Stomach (tissue), 9 donors: ENCODE data around the gene ZBTB42. TPM values are rescaled to one million over a fixed set of nuclear protein-coding genes. Genes with fewer than 3 reads are reported as not detected.
A peak's percentile ranks its signal among the peaks of the same experiment; 100 is the strongest.
"Not testable (repeated sequence)": the region's sequence is repeated elsewhere in the genome, so short reads cannot be mapped to it uniquely, and the experiment has no call there.

Experiments
- DNase-seq, 2 donors: peaks; one replicate each; pipeline versions ENCODE4 v3.0.0 to v3.0.0-alpha.2; 2013 to 2019
- H3K27ac ChIP-seq, 5 donors: fragments of 200-600 bp in 4 of 5; sonication (generic) in 4 of 5; one replicate each; pipeline ENCODE4 v1.5.1; 2013 to 2019; ENCODE audit warnings: mild to moderate bottlenecking in 1 of 5, moderate library complexity in 1 of 5
- H3K27me3 ChIP-seq, 3 donors: fragments of 200-600 bp; sonication (generic); one replicate each; pipeline ENCODE4 v1.5.1; 2017 to 2019; ENCODE audit warnings: mixed run types in 1 of 3
- H3K36me3 ChIP-seq, 4 donors: fragments of 200-600 bp; sonication (generic); 1 replicate in 3 of 4; 2 replicates in 1 of 4; pipeline ENCODE4 v1.5.1; 2016 to 2019
- H3K4me1 ChIP-seq, 4 donors: fragments of 200-600 bp; sonication (generic); one replicate each; pipeline ENCODE4 v1.5.1; 2016 to 2019
- H3K4me3 ChIP-seq, 4 donors: fragments of 200-600 bp; sonication (generic) in 3 of 4; one replicate each; pipeline ENCODE4 v1.5.1; 2016 to 2019; ENCODE audit warnings: mild to moderate bottlenecking in 1 of 4
- H3K9me3 ChIP-seq, 4 donors: fragments of 200-600 bp; sonication (generic); one replicate each; pipeline ENCODE4 v1.5.1; 2016 to 2019
- EP300 ChIP-seq: sonication (generic); formaldehyde crosslinking; IDR thresholded peaks from one replicate; pipeline ENCODE4 v1.6.1; 2017; ENCODE audit warnings: antibody characterized with exemption
- POLR2A ChIP-seq, 4 donors: fragments of 450-650 bp; IDR thresholded peaks; one replicate each; pipeline ENCODE4 v1.6.1; 2016; ENCODE audit warnings: antibody characterized with exemption in 4 of 4, control low read depth in 2 of 4, mild to moderate bottlenecking in 1 of 4, moderate library complexity in 1 of 4
- POLR2AphosphoS5 ChIP-seq, 3 donors: sonication (generic); formaldehyde crosslinking; IDR thresholded peaks; one replicate each; pipeline ENCODE4 v1.6.1; 2016; ENCODE audit warnings: antibody characterized with exemption in 3 of 3
- WGBS, 5 donors: extraction: QIAGEN DNeasy Blood & Tissue Kit in 3 of 5; methylation state at CpG; one replicate each; pipeline versions ENCODE4 v1.1.5 to v1.1.7; 2013 to 2018; 5-methylcytosine and 5-hydroxymethylcytosine counted together
- intact Hi-C: fragments of 100-400 bp; cut with DNase I; formaldehyde crosslinking; loops from one replicate; pipeline ENCODE4 v1.15.1; 2023; ENCODE audit warnings: low total_unique reads
- polyA plus RNA-seq, 3 donors: library from polyadenylated mRNA; stranded (reverse); fragments of 200-250 nt; gene quantifications; one replicate each; pipeline ENCODE4 v1.2.3, GENCODE V29; 2013
- total RNA-seq, 5 donors: library from RNA; depleted of rRNA; stranded (reverse); fragments of >200 nt; gene quantifications; one replicate each; pipeline versions ENCODE4 v1.1.0 to v1.2.3, GENCODE V29; 2014 to 2016
- TF ChIP-seq, protein P1 (sequence below), 7 experiments: fragments of 450-650 bp in 4 of 7; fragments of 200-600 bp in 3 of 7; sonication (generic) in 3 of 7; IDR thresholded peaks; one replicate each; pipeline ENCODE4 v1.5.1; 2016 to 2019; ENCODE audit warnings: antibody characterized with exemption in 7 of 7, control low read depth in 2 of 7, mild to moderate bottlenecking in 1 of 7
- donor health status: healthy with polysubstance abuse.
- donor health status: Bipolar disorder and iron deficiency.
- donor health status: healthy.

The ZBTB42 gene
- total and polyA plus RNA-seq, 8 donors, result 4.6 to 59.7 (median 6.7) TPM

DNA sequence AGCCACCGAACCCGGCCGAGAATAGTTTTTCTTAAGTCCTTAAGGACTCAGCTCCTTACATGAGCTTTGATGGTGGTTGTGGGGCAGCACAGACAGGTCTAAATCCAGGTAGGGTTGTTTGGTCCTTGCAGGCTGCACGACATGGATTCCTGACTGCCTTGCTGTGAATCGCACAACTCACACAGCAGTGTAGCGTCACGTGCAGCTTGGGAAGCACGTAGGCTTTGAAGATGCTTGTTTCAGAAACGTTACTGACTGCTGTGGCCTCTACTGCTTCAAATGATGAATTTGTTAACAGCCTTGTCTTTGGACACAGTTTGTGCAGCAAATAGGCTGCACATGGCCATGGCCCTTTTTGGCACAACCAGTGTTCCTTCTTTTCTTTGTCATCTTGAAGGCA is 29.9 kb downstream of the ZBTB42 start:
- Histone ChIP-seq H3K27ac (no peak overlapping the region), H3K9me3 (no peaks in the 10 kb centered on the region), H3K4me3 (no peak overlapping the region), H3K4me1 (peaks cover 16 to 23% (median 19%) of the 10 kb centered on the region in 4 donors), H3K36me3 (no peaks in the 10 kb centered on the region), H3K27me3 (peaks cover 0 to 12% (median 0%) of the 10 kb centered on the region in 3 donors)
- intact Hi-C loops, result no loop called here
- no peak for DNase-seq
- TF ChIP-seq EP300 (no peak), POLR2AphosphoS5 (IDR thresholded peaks at IDR 0.05) (no peak), POLR2A (IDR thresholded peaks at IDR 0.05) (no peak)
- TF ChIP-seq, protein P1, sequence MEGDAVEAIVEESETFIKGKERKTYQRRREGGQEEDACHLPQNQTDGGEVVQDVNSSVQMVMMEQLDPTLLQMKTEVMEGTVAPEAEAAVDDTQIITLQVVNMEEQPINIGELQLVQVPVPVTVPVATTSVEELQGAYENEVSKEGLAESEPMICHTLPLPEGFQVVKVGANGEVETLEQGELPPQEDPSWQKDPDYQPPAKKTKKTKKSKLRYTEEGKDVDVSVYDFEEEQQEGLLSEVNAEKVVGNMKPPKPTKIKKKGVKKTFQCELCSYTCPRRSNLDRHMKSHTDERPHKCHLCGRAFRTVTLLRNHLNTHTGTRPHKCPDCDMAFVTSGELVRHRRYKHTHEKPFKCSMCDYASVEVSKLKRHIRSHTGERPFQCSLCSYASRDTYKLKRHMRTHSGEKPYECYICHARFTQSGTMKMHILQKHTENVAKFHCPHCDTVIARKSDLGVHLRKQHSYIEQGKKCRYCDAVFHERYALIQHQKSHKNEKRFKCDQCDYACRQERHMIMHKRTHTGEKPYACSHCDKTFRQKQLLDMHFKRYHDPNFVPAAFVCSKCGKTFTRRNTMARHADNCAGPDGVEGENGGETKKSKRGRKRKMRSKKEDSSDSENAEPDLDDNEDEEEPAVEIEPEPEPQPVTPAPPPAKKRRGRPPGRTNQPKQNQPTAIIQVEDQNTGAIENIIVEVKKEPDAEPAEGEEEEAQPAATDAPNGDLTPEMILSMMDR (IDR thresholded peaks at IDR 0.05), result no peak
- WGBS, 5 donors, result 65 to 77% (median 74%) methylated on average over 9 of the region's 9 CpGs

DNA sequence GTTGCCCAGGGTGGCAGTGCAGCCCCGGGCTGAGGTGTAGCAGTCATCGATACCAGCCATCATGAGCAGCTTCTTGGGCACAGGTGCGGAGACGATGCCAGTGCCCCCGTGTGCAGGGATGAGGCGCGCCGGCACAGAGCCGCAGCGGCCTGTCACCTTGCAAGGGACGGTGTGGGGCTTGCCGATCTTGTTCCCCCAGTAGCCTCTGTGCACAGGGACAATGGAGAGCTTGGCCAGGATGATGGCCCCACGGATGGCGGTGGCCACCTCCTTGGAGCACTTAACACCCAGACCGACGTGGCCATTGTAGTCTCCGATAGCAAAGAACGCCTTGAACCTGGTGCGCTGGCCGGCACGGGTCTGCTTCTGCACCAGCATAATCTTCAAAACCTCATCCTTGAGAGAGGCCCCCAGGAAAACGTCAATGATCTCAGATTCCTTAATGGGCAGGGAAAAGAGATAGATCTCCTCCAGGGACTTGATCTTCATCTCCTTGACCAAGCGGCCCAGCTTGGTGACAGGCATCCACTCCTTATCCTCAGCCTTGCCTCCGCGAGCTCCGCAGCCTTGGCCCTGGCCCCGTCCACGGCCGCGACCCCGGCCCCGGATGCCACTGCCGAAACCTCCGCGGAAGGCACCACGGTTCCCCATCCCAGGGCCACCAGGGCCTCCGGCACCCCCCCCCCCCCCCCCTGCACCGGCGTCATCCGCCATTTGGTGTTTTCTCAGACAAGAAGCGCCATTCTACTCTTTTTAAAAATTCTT is 35.5 kb downstream of the ZBTB42 start:
- DNase-seq, H3K4me3 ChIP-seq, H3K9me3 ChIP-seq, H3K27me3 ChIP-seq, H3K36me3 ChIP-seq, H3K27ac ChIP-seq, H3K4me1 ChIP-seq, intact Hi-C loops: not testable (repeated sequence)
- 90 to 95% (median 92%) methylated on average over 28 to 41 of the region's 41 CpGs for WGBS, 5 donors

DNA sequence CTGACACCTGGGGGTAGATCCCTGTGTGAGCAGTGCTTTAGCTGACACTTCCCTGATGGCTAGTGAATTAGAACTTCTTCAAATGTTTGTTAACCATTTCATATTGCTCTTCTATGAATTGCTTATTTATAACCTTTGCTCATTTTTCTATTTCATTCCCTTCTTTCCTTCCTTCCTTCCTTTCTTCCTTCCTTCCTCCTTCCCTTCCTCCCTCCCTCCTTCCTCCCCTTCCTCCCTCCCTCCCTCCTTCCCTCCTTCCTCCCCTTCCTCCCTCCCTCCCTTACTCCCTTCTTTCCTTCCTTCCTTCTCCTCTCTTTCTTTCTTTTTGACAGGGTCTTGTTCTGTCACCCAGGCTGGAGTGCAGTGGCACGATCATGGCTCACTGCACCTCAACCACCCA is 40.8 kb downstream of the ZBTB42 start:
- Histone ChIP-seq H3K9me3 (no peaks in the 10 kb centered on the region), H3K36me3 (no peaks in the 10 kb centered on the region), H3K4me1 (peaks cover 16 to 20% (median 19%) of the 10 kb centered on the region in 4 donors), H3K4me3 (no peak overlapping the region), H3K27ac (no peak overlapping the region), H3K27me3 (peaks cover 2 to 58% (median 44%) of the 10 kb centered on the region in 3 donors)
- TF ChIP-seq, protein P1 (IDR thresholded peaks at IDR 0.05), result no peak
- TF ChIP-seq POLR2A (IDR thresholded peaks at IDR 0.05) (no peak), EP300 (no peak), POLR2AphosphoS5 (IDR thresholded peaks at IDR 0.05) (no peak)
- intact Hi-C loops, result no loop called here
- WGBS, 5 donors, result 75 to 84% (median 76%) methylated on average over 1 of the region's 1 CpG
- DNase-seq, result no peak

DNA sequence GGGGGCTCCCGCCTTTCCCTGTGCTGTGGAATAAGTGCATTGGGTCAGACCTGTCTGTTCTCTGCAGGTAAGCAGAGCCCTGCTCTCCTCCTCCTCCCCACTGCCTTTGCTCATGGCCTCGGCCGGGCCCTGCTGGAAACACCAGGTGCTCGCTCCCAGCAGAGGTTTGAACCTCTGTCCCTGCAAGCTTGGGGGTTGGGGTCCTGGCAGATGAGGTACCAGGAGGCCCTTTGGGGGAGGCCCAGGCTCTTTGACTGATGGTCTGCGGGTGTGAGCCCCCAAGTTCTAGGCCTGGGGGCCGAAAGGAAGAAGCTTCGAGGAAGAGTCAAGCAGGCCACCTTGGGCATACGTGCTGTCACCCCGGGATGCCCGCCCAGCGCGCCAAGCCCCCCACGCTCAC is 42.1 kb downstream of the ZBTB42 start:
- H3K27ac ChIP-seq, result no peak overlapping the region
- intact Hi-C loops, result no loop called here
- H3K27me3 ChIP-seq, result peaks cover 2 to 69% (median 44%) of the 10 kb centered on the region in 3 donors
- no peak for DNase-seq
- WGBS, 5 donors, result 39 to 52% (median 41%) methylated on average over 13 of the region's 13 CpGs
- H3K9me3 ChIP-seq, result no peaks in the 10 kb centered on the region
- H3K4me1 ChIP-seq, result peaks cover 16 to 20% (median 19%) of the 10 kb centered on the region in 4 donors
- H3K36me3 ChIP-seq, result no peaks in the 10 kb centered on the region
- TF ChIP-seq POLR2AphosphoS5 (IDR thresholded peaks at IDR 0.05), result no peak
- no peak for TF ChIP-seq POLR2A (IDR thresholded peaks at IDR 0.05)
- no peak for TF ChIP-seq EP300
- TF ChIP-seq, protein P1 (IDR thresholded peaks at IDR 0.05), result no peak
- peak overlapping the region in 3 of 4 donors; percentile 36 to 47 (median 40) for H3K4me3 ChIP-seq
